Epidermal melanocyte (primary cell): ENCODE results near the gene SLC44A1.

Experiments used
- DNase-seq: peaks from one replicate; pipeline ENCODE4 v3.0.0; 2011; ENCODE audit warnings: low spot score; ENCODE audit not compliant: insufficient read length

The SLC44A1 gene

GRCh38 chr9:105270711-105271110 lies 26.3 kb downstream of the SLC44A1 start:
- DNase-seq: no peak

- no peak for DNase-seq
These were observed 29.3 kb downstream of the SLC44A1 start for GRCh38 chr9:105273731-105274130.

- no peak for DNase-seq
These were observed 30.7 kb downstream of the SLC44A1 start for GRCh38 chr9:105275111-105275510.

GRCh38 chr9:105275938-105276337 lies 31.5 kb downstream of the SLC44A1 start:
- no peak for DNase-seq

GRCh38 chr9:105278751-105279150 lies 34.3 kb downstream of the SLC44A1 start:
- no peak for DNase-seq

GRCh38 chr9:105280691-105281090 lies 36.2 kb downstream of the SLC44A1 start:
- DNase-seq: no peak

- no peak for DNase-seq
These were observed 36.8 kb downstream of the SLC44A1 start for GRCh38 chr9:105281272-105281671.

GRCh38 chr9:105281926-105282325 lies 37.5 kb downstream of the SLC44A1 start:
- DNase-seq: no peak

- no peak for DNase-seq
These were observed 38.6 kb downstream of the SLC44A1 start for GRCh38 chr9:105282870-105283621.

- DNase-seq: no peak
These were observed 39.3 kb downstream of the SLC44A1 start for GRCh38 chr9:105283795-105284194.

- DNase-seq: no peak
These were observed 40.0 kb downstream of the SLC44A1 start for GRCh38 chr9:105284463-105284862.

GRCh38 chr9:105286098-105286497 lies 41.6 kb downstream of the SLC44A1 start:
- no peak for DNase-seq

GRCh38 chr9:105289305-105289704 lies 44.9 kb downstream of the SLC44A1 start:
- no peak for DNase-seq

- no peak for DNase-seq
These were observed 46.0 kb downstream of the SLC44A1 start for GRCh38 chr9:105290418-105290817.

- DNase-seq: no peak
These were observed 46.5 kb downstream of the SLC44A1 start for GRCh38 chr9:105290954-105291353.

GRCh38 chr9:105291422-105291859 lies 47.0 kb downstream of the SLC44A1 start:
- DNase-seq: no peak

GRCh38 chr9:105291938-105292337 lies 47.5 kb downstream of the SLC44A1 start:
- DNase-seq: no peak

GRCh38 chr9:105293408-105293807 lies 49.0 kb downstream of the SLC44A1 start:
- DNase-seq: no peak

- no peak for DNase-seq
These were observed 50.7 kb downstream of the SLC44A1 start for GRCh38 chr9:105295201-105295550.

GRCh38 chr9:105295986-105296385 lies 51.5 kb downstream of the SLC44A1 start:
- DNase-seq: no peak

GRCh38 chr9:105296445-105296844 lies 52.0 kb downstream of the SLC44A1 start:
- no peak for DNase-seq

GRCh38 chr9:105296877-105297287 lies 52.4 kb downstream of the SLC44A1 start:
- no peak for DNase-seq

- DNase-seq: no peak
These were observed 53.1 kb downstream of the SLC44A1 start for GRCh38 chr9:105297442-105298075.
